WTC11 (cell line): ENCODE measurements around the gene LBHD1. TPM values are rescaled to one million over a fixed set of nuclear protein-coding genes. Genes with fewer than 3 reads are reported as not detected.
A peak's percentile ranks its signal among the peaks of the same experiment; 100 is the strongest.

Experiments used
- ATAC-seq: fragments of 200-7000 bp; cut with Tn5 transposase; 2 replicates; pipeline ENCODE4 v1.10.0; 2021; ENCODE audit warnings: mild to moderate bottlenecking, moderate library complexity
- CTCF ChIA-PET: fragments of 300-600 bp; sonication (Branson Sonifier 250); formaldehyde crosslinking; loops from one replicate; lab custom pipeline; 2021; ENCODE audit warnings: antibody characterized with exemption; lab: Charles Lee
- POLR2A ChIA-PET: fragments of 350-600 bp; sonication (Branson Sonifier 250); formaldehyde crosslinking; loops from one replicate; lab custom pipeline; 2021; ENCODE audit warnings: antibody characterized with exemption; lab: Charles Lee
- DNase-seq: peaks from one replicate; pipeline ENCODE4 v3.0.0; 2021; ENCODE audit warnings: low spot score
- H3K27ac Mint-ChIP-seq: 2 replicates; pipeline ENCODE4 v1.8.0; 2021; ENCODE audit warnings: mixed read lengths
- H3K27me3 Mint-ChIP-seq: 2 replicates; pipeline ENCODE4 v1.8.0; 2021; ENCODE audit warnings: low read depth, mild to moderate bottlenecking, moderate library complexity, mixed read lengths
- H3K36me3 Mint-ChIP-seq: 2 replicates; pipeline ENCODE4 v1.8.0; 2021; ENCODE audit warnings: mixed read lengths
- H3K4me1 Mint-ChIP-seq: 2 replicates; pipeline ENCODE4 v1.8.0; 2022; ENCODE audit warnings: mixed read lengths
- H3K4me3 Mint-ChIP-seq: 2 replicates; pipeline ENCODE4 v1.8.0; 2021; ENCODE audit warnings: mild to moderate bottlenecking, moderate library complexity, mixed read lengths
- H3K9me3 Mint-ChIP-seq: 2 replicates; pipeline ENCODE4 v1.8.0; 2021; ENCODE audit warnings: mixed read lengths
- ATF1 ChIP-seq: sonication (generic); formaldehyde crosslinking; IDR thresholded peaks from 2 replicates; pipeline ENCODE4 v1.8.1; 2023; ENCODE audit warnings: mild to moderate bottlenecking, moderate library complexity, missing genetic modification reagents
- CREB1 ChIP-seq: sonication (generic); formaldehyde crosslinking; IDR thresholded peaks from 2 replicates; pipeline ENCODE4 v1.8.0; 2023; ENCODE audit warnings: mild to moderate bottlenecking, missing genetic modification reagents
- ELF4 ChIP-seq: sonication (generic); formaldehyde crosslinking; IDR thresholded peaks from 2 replicates; pipeline ENCODE4 v1.8.1; 2022; ENCODE audit warnings: low read depth, mild to moderate bottlenecking, moderate library complexity, missing genetic modification reagents
- EMX1 ChIP-seq: fragments of 250-450 bp; sonication (Bioruptor Pico); IDR thresholded peaks from 2 replicates; pipeline ENCODE4 v1.8.0; 2021; ENCODE audit warnings: mild to moderate bottlenecking
- ETV6 ChIP-seq: sonication (generic); formaldehyde crosslinking; IDR thresholded peaks from 2 replicates; pipeline ENCODE4 v1.8.1; 2022; ENCODE audit warnings: mild to moderate bottlenecking, missing genetic modification reagents
- FOXJ3 ChIP-seq: sonication (generic); formaldehyde crosslinking; IDR thresholded peaks from 2 replicates; pipeline ENCODE4 v1.9.0; 2021; ENCODE audit warnings: missing genetic modification reagents, mild to moderate bottlenecking, borderline replicate concordance
- FOXK1 ChIP-seq: sonication (generic); formaldehyde crosslinking; IDR thresholded peaks from 2 replicates; pipeline ENCODE4 v1.8.0; 2022; ENCODE audit warnings: mild to moderate bottlenecking, moderate library complexity, missing genetic modification reagents
- KAT7 ChIP-seq: sonication (generic); formaldehyde crosslinking; IDR thresholded peaks from 2 replicates; pipeline ENCODE4 v1.8.1; 2023; ENCODE audit warnings: missing genetic modification reagents, mild to moderate bottlenecking, borderline replicate concordance
- NFATC4 ChIP-seq: fragments of 250-450 bp; sonication (Bioruptor Pico); IDR thresholded peaks from 2 replicates; pipeline ENCODE4 v1.9.0; 2021; ENCODE audit warnings: mild to moderate bottlenecking
- OVOL2 ChIP-seq: fragments of 250-450 bp; sonication (Bioruptor Pico); IDR thresholded peaks from 2 replicates; pipeline ENCODE4 v1.9.0; 2021; ENCODE audit warnings: mild to moderate bottlenecking, borderline replicate concordance
- PRRX2 ChIP-seq: fragments of 250-450 bp; sonication (Bioruptor Pico); IDR thresholded peaks from 2 replicates; pipeline ENCODE4 v1.8.0; 2021; ENCODE audit warnings: mild to moderate bottlenecking
- TCF7 ChIP-seq: sonication (generic); formaldehyde crosslinking; IDR thresholded peaks from 2 replicates; pipeline ENCODE4 v1.8.0; 2022; ENCODE audit warnings: mild to moderate bottlenecking, low read depth, missing genetic modification reagents, moderate library complexity
- ZNF219 ChIP-seq: sonication (generic); formaldehyde crosslinking; IDR thresholded peaks from 2 replicates; pipeline ENCODE4 v1.8.0; 2023; ENCODE audit warnings: missing genetic modification reagents, mild to moderate bottlenecking, borderline replicate concordance
- ZNF317 ChIP-seq: sonication (generic); formaldehyde crosslinking; IDR thresholded peaks from 2 replicates; pipeline ENCODE4 v1.8.1; 2023; ENCODE audit warnings: low read depth, mild to moderate bottlenecking, moderate library complexity, missing genetic modification reagents, borderline replicate concordance
- ZNF396 ChIP-seq: fragments of 250-450 bp; sonication (Bioruptor Pico); IDR thresholded peaks from 2 replicates; pipeline ENCODE4 v1.8.0; 2021; ENCODE audit warnings: mild to moderate bottlenecking, moderate library complexity, borderline replicate concordance
- ZNF416 ChIP-seq: fragments of 250-450 bp; sonication (Bioruptor Pico); IDR thresholded peaks from 2 replicates; pipeline ENCODE4 v1.9.0; 2021; ENCODE audit warnings: mild to moderate bottlenecking, inconsistent platforms
- total RNA-seq: library from RNA; stranded (reverse); gene quantifications from 3 replicates; pipeline ENCODE4 v1.2.3, GENCODE V29; 2021
- TF ChIP-seq, protein P1 (sequence below): fragments of 250-450 bp; sonication (Bioruptor Pico); IDR thresholded peaks from 2 replicates; pipeline ENCODE4 v1.8.0; 2021; ENCODE audit warnings: mild to moderate bottlenecking
- TF ChIP-seq, protein P2 (sequence below): sonication (generic); formaldehyde crosslinking; IDR thresholded peaks from 2 replicates; pipeline ENCODE4 v1.8.1; 2022; ENCODE audit warnings: mild to moderate bottlenecking, missing genetic modification reagents, moderate library complexity, borderline replicate concordance
- TF ChIP-seq, protein P3 (sequence below): sonication (generic); formaldehyde crosslinking; IDR thresholded peaks from 2 replicates; pipeline ENCODE4 v1.8.0; 2022; ENCODE audit warnings: mild to moderate bottlenecking, missing genetic modification reagents
- TF ChIP-seq, protein P4 (sequence below): sonication (generic); formaldehyde crosslinking; IDR thresholded peaks from 2 replicates; pipeline ENCODE4 v1.8.1; 2023; ENCODE audit warnings: mild to moderate bottlenecking, missing genetic modification reagents
- TF ChIP-seq, protein P5 (sequence below): sonication (generic); formaldehyde crosslinking; IDR thresholded peaks from 2 replicates; pipeline ENCODE4 v1.8.0; 2023; ENCODE audit warnings: missing genetic modification reagents, mild to moderate bottlenecking, borderline replicate concordance
- TF ChIP-seq, protein P6 (sequence below): sonication (generic); formaldehyde crosslinking; IDR thresholded peaks from 2 replicates; pipeline ENCODE4 v1.8.0; 2022; ENCODE audit warnings: mild to moderate bottlenecking, missing genetic modification reagents
- TF ChIP-seq, protein P7 (sequence below): sonication (generic); formaldehyde crosslinking; IDR thresholded peaks from 2 replicates; pipeline ENCODE4 v1.8.0; 2023; ENCODE audit warnings: missing genetic modification reagents

Gene LBHD1
- total RNA-seq, 1 experiment from 2014 or later, result 4.2 TPM

DNA sequence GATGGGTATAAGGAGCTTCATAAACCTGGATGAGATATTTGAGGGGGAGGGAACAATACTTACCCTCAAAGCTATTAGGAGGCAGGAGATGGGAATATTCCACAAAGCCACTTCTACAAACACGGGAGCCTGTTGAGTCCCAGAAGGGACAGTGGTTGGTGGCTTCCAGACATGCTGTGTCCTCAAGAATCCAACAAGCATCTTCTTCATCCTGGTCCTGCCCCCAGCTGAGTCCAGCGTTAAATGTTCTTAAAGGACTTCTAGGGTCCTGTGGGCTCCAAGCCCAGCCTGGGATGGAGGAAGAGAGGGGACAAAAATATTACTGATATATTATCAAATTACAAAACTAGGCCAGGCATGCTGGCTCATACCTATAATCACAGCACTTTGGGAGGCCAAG is 4.6 kb downstream of the LBHD1 start:
- Mint-ChIP-seq H3K36me3 (peaks cover 28% of the 10 kb centered on the region), H3K9me3 (no peaks in the 10 kb centered on the region), H3K27me3 (no peaks in the 10 kb centered on the region), H3K4me1 (peaks cover 24% of the 10 kb centered on the region), H3K27ac (peak overlapping the region; percentile 88), H3K4me3 (peak overlapping the region; percentile 97)
- CTCF ChIA-PET, result interaction anchor here (0.8 to 2.6 kb wide), 7 partner anchors 13 to 243 kb away, joined by 3 to 12 read pairs (median 4); partner anchors contain the start of gene TUT1
- DNase-seq (no peak), ATAC-seq (no peak)
- POLR2A ChIA-PET, result interaction anchor here (0.6 to 3.2 kb wide), 7 partner anchors 9 to 76 kb away, joined by 4 to 42 read pairs (median 6); partner anchors contain the start of genes B3GAT3, BSCL2, GNG3 and TUT1
- TF ChIP-seq ETV6, result 0 out of 2 replicates have a peak, but pooled peaks have one; percentile 24
- peak; percentile 41; the same call in 1 of the 2 replicates for TF ChIP-seq EMX1 (CRISPR knock-in tag)
- TF ChIP-seq NFATC4 (CRISPR knock-in tag), result 0 out of 2 replicates have a peak, but pooled peaks have one; percentile 55
- TF ChIP-seq CREB1 (CRISPR knock-in tag), result no peak
- TF ChIP-seq, protein P1, sequence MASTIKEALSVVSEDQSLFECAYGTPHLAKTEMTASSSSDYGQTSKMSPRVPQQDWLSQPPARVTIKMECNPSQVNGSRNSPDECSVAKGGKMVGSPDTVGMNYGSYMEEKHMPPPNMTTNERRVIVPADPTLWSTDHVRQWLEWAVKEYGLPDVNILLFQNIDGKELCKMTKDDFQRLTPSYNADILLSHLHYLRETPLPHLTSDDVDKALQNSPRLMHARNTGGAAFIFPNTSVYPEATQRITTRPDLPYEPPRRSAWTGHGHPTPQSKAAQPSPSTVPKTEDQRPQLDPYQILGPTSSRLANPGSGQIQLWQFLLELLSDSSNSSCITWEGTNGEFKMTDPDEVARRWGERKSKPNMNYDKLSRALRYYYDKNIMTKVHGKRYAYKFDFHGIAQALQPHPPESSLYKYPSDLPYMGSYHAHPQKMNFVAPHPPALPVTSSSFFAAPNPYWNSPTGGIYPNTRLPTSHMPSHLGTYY (CRISPR knock-in tag), result 0 out of 2 replicates have a peak, but pooled peaks have one; percentile 21
- TF ChIP-seq PRRX2, result peak; percentile 14; the same call in 1 of the 2 replicates
- no peak for TF ChIP-seq ZNF396 (CRISPR knock-in tag)

DNA sequence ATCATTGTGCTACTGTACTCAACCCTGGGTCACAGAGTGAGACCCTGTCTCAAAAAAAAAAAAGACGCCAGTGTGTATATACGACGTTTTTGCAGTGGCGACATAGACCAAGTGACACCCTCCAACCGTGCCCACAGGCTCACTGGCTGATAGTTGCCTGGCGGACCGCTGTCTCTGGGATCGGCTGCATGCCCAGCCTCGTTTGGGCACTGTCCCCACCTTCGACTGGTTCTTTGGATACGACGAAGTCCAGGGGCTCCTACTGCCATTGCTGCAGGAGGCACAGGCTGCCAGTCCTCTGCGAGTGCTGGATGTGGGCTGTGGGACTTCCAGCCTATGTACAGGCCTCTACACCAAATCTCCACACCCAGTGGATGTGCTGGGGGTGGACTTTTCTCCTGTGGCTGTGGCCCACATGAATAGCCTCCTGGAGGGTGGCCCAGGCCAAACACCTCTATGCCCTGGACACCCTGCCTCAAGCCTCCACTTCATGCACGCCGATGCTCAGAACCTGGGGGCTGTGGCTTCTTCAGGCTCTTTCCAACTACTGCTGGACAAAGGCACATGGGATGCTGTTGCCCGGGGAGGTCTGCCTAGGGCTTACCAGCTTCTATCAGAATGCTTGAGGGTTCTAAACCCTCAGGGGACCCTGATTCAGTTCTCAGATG is 5.7 kb downstream of the LBHD1 start:
- ChIA-PET POLR2A (interaction anchor here (1.1 to 3.2 kb wide), 9 partner anchors 8 to 190 kb away, joined by 3 to 42 read pairs (median 13); partner anchors contain the start of genes B3GAT3, BSCL2, GANAB and GNG3), CTCF (interaction anchor here (0.8 to 1.9 kb wide), 5 partner anchors 28 to 122 kb away, joined by 3 to 12 read pairs (median 3); partner anchors contain the start of gene TUT1)
- H3K4me3 Mint-ChIP-seq, result peak overlapping the region; percentile 97
- peak overlapping the region; percentile 88 for H3K27ac Mint-ChIP-seq
- no peak for ATAC-seq
- no peaks in the 10 kb centered on the region for H3K27me3 Mint-ChIP-seq
- DNase-seq, result no peak
- H3K36me3 Mint-ChIP-seq, result peaks cover 30% of the 10 kb centered on the region
- peaks cover 20% of the 10 kb centered on the region for H3K4me1 Mint-ChIP-seq
- H3K9me3 Mint-ChIP-seq, result no peaks in the 10 kb centered on the region
- TF ChIP-seq, protein P2, sequence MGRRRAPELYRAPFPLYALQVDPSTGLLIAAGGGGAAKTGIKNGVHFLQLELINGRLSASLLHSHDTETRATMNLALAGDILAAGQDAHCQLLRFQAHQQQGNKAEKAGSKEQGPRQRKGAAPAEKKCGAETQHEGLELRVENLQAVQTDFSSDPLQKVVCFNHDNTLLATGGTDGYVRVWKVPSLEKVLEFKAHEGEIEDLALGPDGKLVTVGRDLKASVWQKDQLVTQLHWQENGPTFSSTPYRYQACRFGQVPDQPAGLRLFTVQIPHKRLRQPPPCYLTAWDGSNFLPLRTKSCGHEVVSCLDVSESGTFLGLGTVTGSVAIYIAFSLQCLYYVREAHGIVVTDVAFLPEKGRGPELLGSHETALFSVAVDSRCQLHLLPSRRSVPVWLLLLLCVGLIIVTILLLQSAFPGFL, result no peak
- TF ChIP-seq, protein P3, sequence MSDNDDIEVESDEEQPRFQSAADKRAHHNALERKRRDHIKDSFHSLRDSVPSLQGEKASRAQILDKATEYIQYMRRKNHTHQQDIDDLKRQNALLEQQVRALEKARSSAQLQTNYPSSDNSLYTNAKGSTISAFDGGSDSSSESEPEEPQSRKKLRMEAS (CRISPR knock-in tag), result no peak
- TF ChIP-seq OVOL2 (CRISPR knock-in tag) (no peak), ZNF416 (peak; percentile 20; the same call in 1 of the 2 replicates), ATF1 (CRISPR knock-in tag) (no peak), KAT7 (CRISPR knock-in tag) (no peak), ZNF219 (CRISPR knock-in tag) (no peak), ELF4 (CRISPR knock-in tag) (no peak), TCF7 (CRISPR knock-in tag) (no peak), FOXJ3 (0 out of 2 replicates have a peak, but pooled peaks have one; percentile 45), FOXK1 (CRISPR knock-in tag) (no peak), ZNF317 (CRISPR knock-in tag) (no peak)
- TF ChIP-seq, protein P4, sequence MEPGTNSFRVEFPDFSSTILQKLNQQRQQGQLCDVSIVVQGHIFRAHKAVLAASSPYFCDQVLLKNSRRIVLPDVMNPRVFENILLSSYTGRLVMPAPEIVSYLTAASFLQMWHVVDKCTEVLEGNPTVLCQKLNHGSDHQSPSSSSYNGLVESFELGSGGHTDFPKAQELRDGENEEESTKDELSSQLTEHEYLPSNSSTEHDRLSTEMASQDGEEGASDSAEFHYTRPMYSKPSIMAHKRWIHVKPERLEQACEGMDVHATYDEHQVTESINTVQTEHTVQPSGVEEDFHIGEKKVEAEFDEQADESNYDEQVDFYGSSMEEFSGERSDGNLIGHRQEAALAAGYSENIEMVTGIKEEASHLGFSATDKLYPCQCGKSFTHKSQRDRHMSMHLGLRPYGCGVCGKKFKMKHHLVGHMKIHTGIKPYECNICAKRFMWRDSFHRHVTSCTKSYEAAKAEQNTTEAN (CRISPR knock-in tag), result no peak
- TF ChIP-seq, protein P5, sequence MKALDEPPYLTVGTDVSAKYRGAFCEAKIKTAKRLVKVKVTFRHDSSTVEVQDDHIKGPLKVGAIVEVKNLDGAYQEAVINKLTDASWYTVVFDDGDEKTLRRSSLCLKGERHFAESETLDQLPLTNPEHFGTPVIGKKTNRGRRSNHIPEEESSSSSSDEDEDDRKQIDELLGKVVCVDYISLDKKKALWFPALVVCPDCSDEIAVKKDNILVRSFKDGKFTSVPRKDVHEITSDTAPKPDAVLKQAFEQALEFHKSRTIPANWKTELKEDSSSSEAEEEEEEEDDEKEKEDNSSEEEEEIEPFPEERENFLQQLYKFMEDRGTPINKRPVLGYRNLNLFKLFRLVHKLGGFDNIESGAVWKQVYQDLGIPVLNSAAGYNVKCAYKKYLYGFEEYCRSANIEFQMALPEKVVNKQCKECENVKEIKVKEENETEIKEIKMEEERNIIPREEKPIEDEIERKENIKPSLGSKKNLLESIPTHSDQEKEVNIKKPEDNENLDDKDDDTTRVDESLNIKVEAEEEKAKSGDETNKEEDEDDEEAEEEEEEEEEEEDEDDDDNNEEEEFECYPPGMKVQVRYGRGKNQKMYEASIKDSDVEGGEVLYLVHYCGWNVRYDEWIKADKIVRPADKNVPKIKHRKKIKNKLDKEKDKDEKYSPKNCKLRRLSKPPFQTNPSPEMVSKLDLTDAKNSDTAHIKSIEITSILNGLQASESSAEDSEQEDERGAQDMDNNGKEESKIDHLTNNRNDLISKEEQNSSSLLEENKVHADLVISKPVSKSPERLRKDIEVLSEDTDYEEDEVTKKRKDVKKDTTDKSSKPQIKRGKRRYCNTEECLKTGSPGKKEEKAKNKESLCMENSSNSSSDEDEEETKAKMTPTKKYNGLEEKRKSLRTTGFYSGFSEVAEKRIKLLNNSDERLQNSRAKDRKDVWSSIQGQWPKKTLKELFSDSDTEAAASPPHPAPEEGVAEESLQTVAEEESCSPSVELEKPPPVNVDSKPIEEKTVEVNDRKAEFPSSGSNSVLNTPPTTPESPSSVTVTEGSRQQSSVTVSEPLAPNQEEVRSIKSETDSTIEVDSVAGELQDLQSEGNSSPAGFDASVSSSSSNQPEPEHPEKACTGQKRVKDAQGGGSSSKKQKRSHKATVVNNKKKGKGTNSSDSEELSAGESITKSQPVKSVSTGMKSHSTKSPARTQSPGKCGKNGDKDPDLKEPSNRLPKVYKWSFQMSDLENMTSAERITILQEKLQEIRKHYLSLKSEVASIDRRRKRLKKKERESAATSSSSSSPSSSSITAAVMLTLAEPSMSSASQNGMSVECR, result no peak
- TF ChIP-seq, protein P6, sequence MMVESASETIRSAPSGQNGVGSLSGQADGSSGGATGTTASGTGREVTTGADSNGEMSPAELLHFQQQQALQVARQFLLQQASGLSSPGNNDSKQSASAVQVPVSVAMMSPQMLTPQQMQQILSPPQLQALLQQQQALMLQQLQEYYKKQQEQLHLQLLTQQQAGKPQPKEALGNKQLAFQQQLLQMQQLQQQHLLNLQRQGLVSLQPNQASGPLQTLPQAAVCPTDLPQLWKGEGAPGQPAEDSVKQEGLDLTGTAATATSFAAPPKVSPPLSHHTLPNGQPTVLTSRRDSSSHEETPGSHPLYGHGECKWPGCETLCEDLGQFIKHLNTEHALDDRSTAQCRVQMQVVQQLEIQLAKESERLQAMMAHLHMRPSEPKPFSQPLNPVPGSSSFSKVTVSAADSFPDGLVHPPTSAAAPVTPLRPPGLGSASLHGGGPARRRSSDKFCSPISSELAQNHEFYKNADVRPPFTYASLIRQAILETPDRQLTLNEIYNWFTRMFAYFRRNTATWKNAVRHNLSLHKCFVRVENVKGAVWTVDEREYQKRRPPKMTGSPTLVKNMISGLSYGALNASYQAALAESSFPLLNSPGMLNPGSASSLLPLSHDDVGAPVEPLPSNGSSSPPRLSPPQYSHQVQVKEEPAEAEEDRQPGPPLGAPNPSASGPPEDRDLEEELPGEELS (CRISPR knock-in tag), result no peak
- TF ChIP-seq, protein P7, sequence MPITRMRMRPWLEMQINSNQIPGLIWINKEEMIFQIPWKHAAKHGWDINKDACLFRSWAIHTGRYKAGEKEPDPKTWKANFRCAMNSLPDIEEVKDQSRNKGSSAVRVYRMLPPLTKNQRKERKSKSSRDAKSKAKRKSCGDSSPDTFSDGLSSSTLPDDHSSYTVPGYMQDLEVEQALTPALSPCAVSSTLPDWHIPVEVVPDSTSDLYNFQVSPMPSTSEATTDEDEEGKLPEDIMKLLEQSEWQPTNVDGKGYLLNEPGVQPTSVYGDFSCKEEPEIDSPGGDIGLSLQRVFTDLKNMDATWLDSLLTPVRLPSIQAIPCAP (CRISPR knock-in tag), result no peak
